Peyer's patch (tissue), 4 donors: ENCODE results near the gene ELFN2.

ENCODE experiments used
- CTCF ChIP-seq, 6 experiments: fragments of 450-650 bp in 4 of 6; fragments of 200-600 bp in 2 of 6; sonication (generic) in 1 of 6; IDR thresholded peaks; one replicate each; pipeline ENCODE4 v1.5.1; 2017 to 2019; ENCODE audit warnings: antibody characterized with exemption in 6 of 6, mild to moderate bottlenecking in 3 of 6, moderate library complexity in 1 of 6
- POLR2A ChIP-seq, 2 donors: fragments of 450-650 bp; IDR thresholded peaks; one replicate each; pipeline ENCODE4 v1.5.1; 2017; ENCODE audit warnings: antibody characterized with exemption in 2 of 2, mild to moderate bottlenecking in 2 of 2, moderate library complexity in 2 of 2

GRCh38 chr22:37331856-37332536 is 95.3 kb downstream of the ELFN2 start:
- TF ChIP-seq CTCF (IDR thresholded peaks at IDR 0.05) (peak in 1 of 6 experiments; percentile 11), POLR2A (IDR thresholded peaks at IDR 0.05) (no peak)
